ENCODE measurements around the gene CACNB4.

GRCh38 chr2:151943461-151943860 is 155.4 kb downstream of the CACNB4 start:
- TF ChIP-seq, protein P1, sequence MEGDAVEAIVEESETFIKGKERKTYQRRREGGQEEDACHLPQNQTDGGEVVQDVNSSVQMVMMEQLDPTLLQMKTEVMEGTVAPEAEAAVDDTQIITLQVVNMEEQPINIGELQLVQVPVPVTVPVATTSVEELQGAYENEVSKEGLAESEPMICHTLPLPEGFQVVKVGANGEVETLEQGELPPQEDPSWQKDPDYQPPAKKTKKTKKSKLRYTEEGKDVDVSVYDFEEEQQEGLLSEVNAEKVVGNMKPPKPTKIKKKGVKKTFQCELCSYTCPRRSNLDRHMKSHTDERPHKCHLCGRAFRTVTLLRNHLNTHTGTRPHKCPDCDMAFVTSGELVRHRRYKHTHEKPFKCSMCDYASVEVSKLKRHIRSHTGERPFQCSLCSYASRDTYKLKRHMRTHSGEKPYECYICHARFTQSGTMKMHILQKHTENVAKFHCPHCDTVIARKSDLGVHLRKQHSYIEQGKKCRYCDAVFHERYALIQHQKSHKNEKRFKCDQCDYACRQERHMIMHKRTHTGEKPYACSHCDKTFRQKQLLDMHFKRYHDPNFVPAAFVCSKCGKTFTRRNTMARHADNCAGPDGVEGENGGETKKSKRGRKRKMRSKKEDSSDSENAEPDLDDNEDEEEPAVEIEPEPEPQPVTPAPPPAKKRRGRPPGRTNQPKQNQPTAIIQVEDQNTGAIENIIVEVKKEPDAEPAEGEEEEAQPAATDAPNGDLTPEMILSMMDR (conservative IDR thresholded peaks at IDR 0.05; ENCODE audit: low read length): no peak
- no peak for TF ChIP-seq EZH2phosphoT487 (IDR thresholded peaks at IDR 0.05; ENCODE audit: borderline replicate concordance)

Measured in Loucy (cell line).